HL-60 (cell line): ENCODE data around the gene ATP8A2.
A peak's percentile ranks its signal among the peaks of the same experiment; 100 is the strongest.

Experiments used
- POLR2AphosphoS5 ChIP-seq: IDR thresholded peaks from 2 replicates; pipeline ENCODE4 v1.6.1; 2012; ENCODE audit warnings: low read depth
- SPI1 ChIP-seq: IDR thresholded peaks from 2 replicates; pipeline ENCODE4 v1.6.1; 2012; ENCODE audit warnings: low read depth, mild to moderate bottlenecking, borderline replicate concordance
- TF ChIP-seq, protein P1 (sequence below): IDR thresholded peaks from one replicate; pipeline ENCODE4 v1.5.1; 2011; ENCODE audit warnings: low read length, control low read depth, inconsistent platforms; ENCODE audit not compliant: insufficient read depth

DNA sequence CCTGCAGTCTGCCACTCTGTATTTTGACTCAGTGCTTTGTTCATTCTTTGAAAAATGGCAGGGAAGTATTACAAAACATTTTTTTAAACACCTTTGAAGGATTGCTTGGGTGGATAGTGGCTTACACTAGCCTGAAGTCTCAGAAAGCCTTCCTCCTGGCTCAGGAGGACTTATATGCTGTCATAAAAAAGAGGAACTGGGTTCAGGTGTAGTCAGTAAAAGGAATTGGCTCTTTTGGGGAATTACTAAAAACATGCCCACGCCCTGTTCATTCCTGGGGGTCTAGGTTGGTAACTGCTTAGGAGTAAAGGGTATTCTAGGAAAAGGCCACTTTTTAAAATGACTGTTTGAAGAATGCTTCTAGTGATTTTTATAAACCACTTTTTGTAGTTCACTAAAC, 493.2 kb downstream of the ATP8A2 start:
- TF ChIP-seq, protein P1, sequence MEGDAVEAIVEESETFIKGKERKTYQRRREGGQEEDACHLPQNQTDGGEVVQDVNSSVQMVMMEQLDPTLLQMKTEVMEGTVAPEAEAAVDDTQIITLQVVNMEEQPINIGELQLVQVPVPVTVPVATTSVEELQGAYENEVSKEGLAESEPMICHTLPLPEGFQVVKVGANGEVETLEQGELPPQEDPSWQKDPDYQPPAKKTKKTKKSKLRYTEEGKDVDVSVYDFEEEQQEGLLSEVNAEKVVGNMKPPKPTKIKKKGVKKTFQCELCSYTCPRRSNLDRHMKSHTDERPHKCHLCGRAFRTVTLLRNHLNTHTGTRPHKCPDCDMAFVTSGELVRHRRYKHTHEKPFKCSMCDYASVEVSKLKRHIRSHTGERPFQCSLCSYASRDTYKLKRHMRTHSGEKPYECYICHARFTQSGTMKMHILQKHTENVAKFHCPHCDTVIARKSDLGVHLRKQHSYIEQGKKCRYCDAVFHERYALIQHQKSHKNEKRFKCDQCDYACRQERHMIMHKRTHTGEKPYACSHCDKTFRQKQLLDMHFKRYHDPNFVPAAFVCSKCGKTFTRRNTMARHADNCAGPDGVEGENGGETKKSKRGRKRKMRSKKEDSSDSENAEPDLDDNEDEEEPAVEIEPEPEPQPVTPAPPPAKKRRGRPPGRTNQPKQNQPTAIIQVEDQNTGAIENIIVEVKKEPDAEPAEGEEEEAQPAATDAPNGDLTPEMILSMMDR: no peak
- TF ChIP-seq POLR2AphosphoS5: no peak
- peak; percentile 82 for TF ChIP-seq SPI1
